ENCODE results near the gene ADGRB3. TPM values are rescaled to one million over a fixed set of nuclear protein-coding genes. Genes with fewer than 3 reads are reported as not detected.
A peak's percentile ranks its signal among the peaks of the same experiment; 100 is the strongest.

Gene ADGRB3
- total and polyA plus RNA-seq, 4 donors = 0.47 to 24.6 (median 1.9) TPM

DNA sequence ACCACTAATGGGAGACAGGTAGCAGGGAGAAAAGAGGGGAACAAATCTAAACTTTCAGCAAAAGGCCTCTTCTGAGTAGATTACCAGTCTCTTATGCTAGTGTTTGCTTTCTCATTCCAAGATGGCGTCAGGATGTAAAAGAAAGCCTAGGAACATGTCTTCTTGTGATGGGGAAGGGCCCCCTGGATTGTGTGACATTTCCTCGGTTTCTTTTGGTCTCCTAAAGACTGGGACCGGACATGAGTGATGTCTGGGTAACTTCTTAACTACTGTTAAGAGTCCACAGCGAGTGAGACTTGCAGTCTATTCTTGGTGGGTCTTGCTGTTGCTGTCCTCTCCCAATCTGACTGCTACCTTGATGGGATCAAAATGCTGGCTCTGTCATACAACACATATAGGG lies 60.3 kb downstream of the ADGRB3 start:
- WGBS, 2 donors = 86 to 92% methylated on average over 4 of the region's 4 CpGs
- no peak for ATAC-seq (ENCODE audit: insufficient read depth, low FRiP score)
- no peak overlapping the region for H3K4me3 ChIP-seq
- no peak for DNase-seq
- H3K27me3 ChIP-seq (ENCODE audit: control insufficient read depth in 3 of 3, insufficient read depth in 3 of 3, low read length in 2 of 3) = no peaks in the 10 kb centered on the region
- TF ChIP-seq CTCF (IDR thresholded peaks at IDR 0.05; ENCODE audit: control extremely low read depth, extremely low read depth) = no peak
- H3K4me1 ChIP-seq (ENCODE audit: control insufficient read depth in 5 of 5, insufficient read depth in 5 of 5, low read length in 5 of 5) = peaks cover 0 to 25% (median 0%) of the 10 kb centered on the region in 5 donors
- H3K36me3 ChIP-seq (ENCODE audit: control insufficient read depth in 4 of 4, insufficient read depth in 4 of 4, low read length in 4 of 4) = no peaks in the 10 kb centered on the region
- H3K27ac ChIP-seq (ENCODE audit: low read depth in 1 of 2, low read length in 1 of 2) = no peak overlapping the region
- no peaks in the 10 kb centered on the region for H3K9me3 ChIP-seq (ENCODE audit: control insufficient read depth in 4 of 4, insufficient read depth in 3 of 4, low read length in 3 of 4)
- H3K9ac ChIP-seq (ENCODE audit: insufficient read depth in 1 of 2, low read length in 2 of 2) = no peak overlapping the region

DNA sequence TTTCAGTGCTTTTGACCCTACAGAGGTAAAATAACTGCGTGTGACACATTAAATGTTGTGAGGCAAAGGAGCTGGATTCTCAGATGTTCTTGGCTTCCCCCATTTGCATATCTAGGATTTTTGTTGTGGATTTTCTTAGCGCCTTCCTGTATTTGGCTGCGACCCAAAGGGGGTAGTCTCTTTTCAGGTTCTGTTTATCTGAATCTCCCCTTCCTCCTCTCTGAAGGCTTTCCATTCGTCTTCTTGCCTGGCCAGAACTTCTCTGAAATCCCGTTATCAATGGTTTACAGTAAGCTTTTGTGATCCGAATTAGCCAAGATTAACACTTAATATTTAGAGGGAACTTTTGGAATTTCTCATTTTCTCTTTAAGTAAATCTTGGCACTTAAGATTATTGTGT lies 60.8 kb downstream of the ADGRB3 start:
- Histone ChIP-seq H3K4me1 (ENCODE audit: control insufficient read depth in 5 of 5, insufficient read depth in 5 of 5, low read length in 5 of 5) (peaks cover 0 to 24% (median 0%) of the 10 kb centered on the region in 5 donors), H3K9ac (ENCODE audit: insufficient read depth in 1 of 2, low read length in 2 of 2) (no peak overlapping the region), H3K27me3 (ENCODE audit: control insufficient read depth in 3 of 3, insufficient read depth in 3 of 3, low read length in 2 of 3) (no peaks in the 10 kb centered on the region), H3K9me3 (ENCODE audit: control insufficient read depth in 4 of 4, insufficient read depth in 3 of 4, low read length in 3 of 4) (no peaks in the 10 kb centered on the region), H3K4me3 (no peak overlapping the region), H3K36me3 (ENCODE audit: control insufficient read depth in 4 of 4, insufficient read depth in 4 of 4, low read length in 4 of 4) (no peaks in the 10 kb centered on the region), H3K27ac (ENCODE audit: low read depth in 1 of 2, low read length in 1 of 2) (no peak overlapping the region)
- DNase-seq (peak; percentile 58 to 86 (median 80)), ATAC-seq (ENCODE audit: insufficient read depth, low FRiP score) (no peak)
- TF ChIP-seq CTCF (IDR thresholded peaks at IDR 0.05; ENCODE audit: control extremely low read depth, extremely low read depth) = no peak
- 73 to 78% methylated on average over 6 of the region's 6 CpGs for WGBS, 2 donors

- no peaks in the 10 kb centered on the region for H3K27me3 ChIP-seq (ENCODE audit: control insufficient read depth in 3 of 3, insufficient read depth in 3 of 3, low read length in 2 of 3)
- no peak for ATAC-seq (ENCODE audit: insufficient read depth, low FRiP score)
- 82 to 90% methylated on average over 1 of the region's 1 CpG for WGBS, 2 donors
Measured at GRCh38 chr6:68697394-68697793, 62.3 kb downstream of the ADGRB3 start.

More at GRCh38 chr6:68697394-68697793, 62.3 kb downstream of the ADGRB3 start:
- H3K36me3 ChIP-seq (ENCODE audit: control insufficient read depth in 4 of 4, insufficient read depth in 4 of 4, low read length in 4 of 4) = no peaks in the 10 kb centered on the region
- no peak overlapping the region for H3K27ac ChIP-seq (ENCODE audit: low read depth in 1 of 2, low read length in 1 of 2)
- H3K9ac ChIP-seq (ENCODE audit: insufficient read depth in 1 of 2, low read length in 2 of 2) = no peak overlapping the region
- H3K9me3 ChIP-seq (ENCODE audit: control insufficient read depth in 4 of 4, insufficient read depth in 3 of 4, low read length in 3 of 4) = no peaks in the 10 kb centered on the region
- H3K4me1 ChIP-seq (ENCODE audit: control insufficient read depth in 5 of 5, insufficient read depth in 5 of 5, low read length in 5 of 5) = peaks cover 0 to 24% (median 0%) of the 10 kb centered on the region in 5 donors
- no peak for TF ChIP-seq CTCF (IDR thresholded peaks at IDR 0.05; ENCODE audit: control extremely low read depth, extremely low read depth)
- DNase-seq = no peak
- no peak overlapping the region for H3K4me3 ChIP-seq
